Endothelial cell of umbilical vein (primary cell): ENCODE data around the gene LAMA5. TPM values are rescaled to one million over a fixed set of nuclear protein-coding genes. Genes with fewer than 3 reads are reported as not detected.

ENCODE experiments used
- BruUV-seq: library from RNA; stranded (reverse); fragments of 400-500 nt; replicated peaks from 2 replicates; lab custom pipeline; 2021; lab: Mats Ljungman, UMichigan
- CTCF ChIA-PET: fragments of 300-600, 350-600 bp; sonication (Branson Sonifier 250); formaldehyde crosslinking; loops from one replicate; lab custom pipeline; 2021; ENCODE audit warnings: antibody characterized with exemption, inconsistent platforms; lab: Charles Lee
- POLR2A ChIA-PET: fragments of 300-600, 350-600 bp; sonication (Branson Sonifier 250); formaldehyde crosslinking; loops from one replicate; lab custom pipeline; 2021; ENCODE audit warnings: antibody characterized with exemption, inconsistent platforms; lab: Charles Lee
- DNase-seq: peaks from one replicate; pipeline ENCODE4 v3.0.0-alpha.2; 2011; ENCODE audit warnings: low read depth, low spot score
- FAIRE-seq: peaks from 2 replicates; lab custom pipeline; 2011; peaks lifted over from hg19 to GRCh38; lab: Jason Lieb, UNC
- H2AFZ ChIP-seq: 2 replicates; pipeline ENCODE4 v1.6.0; 2012; ENCODE audit warnings: low read depth, low read length, control low read depth, inconsistent platforms
- H3K27ac ChIP-seq: 2 replicates; pipeline ENCODE4 v1.5.1; 2011; ENCODE audit warnings: low read depth, mild to moderate bottlenecking, control low read depth, low read length, moderate library complexity; ENCODE audit not compliant: insufficient read depth
- H3K27me3 ChIP-seq, 2 experiments: 2 replicates each; pipeline versions ENCODE4 v1.6.0 to v1.6.1; 2011; ENCODE audit warnings: low read length in 2 of 2, mixed read lengths in 1 of 2; ENCODE audit not compliant: control insufficient read depth in 2 of 2, insufficient read depth in 2 of 2
- H3K36me3 ChIP-seq, 2 experiments: 2 replicates in 1 of 2; 3 replicates in 1 of 2; pipeline ENCODE4 v1.5.1; 2011; ENCODE audit warnings: low read length in 2 of 2, mild to moderate bottlenecking in 1 of 2, moderate library complexity in 1 of 2; ENCODE audit not compliant: control insufficient read depth in 2 of 2, insufficient read depth in 2 of 2; ENCODE audit errors: extremely low read depth in 1 of 2
- H3K4me1 ChIP-seq: 3 replicates; pipeline ENCODE4 v1.5.1; 2011; ENCODE audit warnings: mild to moderate bottlenecking, low read length; ENCODE audit not compliant: control insufficient read depth, insufficient read depth; ENCODE audit errors: extremely low read depth
- H3K4me2 ChIP-seq: 2 replicates; pipeline ENCODE4 v1.6.1; 2011; ENCODE audit warnings: low read length, control low read depth, mixed read lengths; ENCODE audit not compliant: insufficient read depth
- H3K4me3 ChIP-seq, 3 experiments: fragments of 200-600 bp in 1 of 3; sonication (generic), shearing (Covaris generic) in 1 of 3; replicated peaks in 1 of 3; 2 replicates each; pipeline ENCODE4 v1.5.1; 2011 to 2016; ENCODE audit warnings: control low read depth in 3 of 3, low read length in 3 of 3, mild to moderate bottlenecking in 2 of 3, inconsistent platforms in 1 of 3, low read depth in 1 of 3, moderate library complexity in 1 of 3; ENCODE audit not compliant: insufficient read depth in 1 of 3
- H3K79me2 ChIP-seq: 2 replicates; pipeline ENCODE4 v1.6.0; 2012; ENCODE audit warnings: low read length, inconsistent platforms; ENCODE audit not compliant: control insufficient read depth, insufficient read depth
- H3K9ac ChIP-seq: replicated peaks from 2 replicates; pipeline ENCODE3; 2011; ENCODE audit warnings: low read length, control low read depth; ENCODE audit not compliant: insufficient read depth; ENCODE audit errors: extremely low read depth
- H3K9me1 ChIP-seq: replicated peaks from 3 replicates; pipeline ENCODE4 v1.6.0; 2011; ENCODE audit warnings: mild to moderate bottlenecking, low read length; ENCODE audit not compliant: control insufficient read depth, insufficient read depth; ENCODE audit errors: extremely low read depth
- H3K9me3 ChIP-seq: replicated peaks from 2 replicates; pipeline ENCODE4 v1.5.1; 2012; ENCODE audit warnings: low read length, inconsistent platforms; ENCODE audit not compliant: control insufficient read depth, insufficient read depth
- H4K20me1 ChIP-seq: replicated peaks from 2 replicates; pipeline ENCODE3; 2011; ENCODE audit warnings: mild to moderate bottlenecking, low read length; ENCODE audit not compliant: control insufficient read depth, insufficient read depth; ENCODE audit errors: extremely low read depth
- CTCF ChIP-seq, 2 donors: IDR thresholded peaks; 1 replicate in 1 of 2; 2 replicates in 1 of 2; pipeline ENCODE4 v1.5.1; 2011; ENCODE audit warnings: low read length in 2 of 2, mild to moderate bottlenecking in 2 of 2, moderate library complexity in 2 of 2, control low read depth in 1 of 2, inconsistent platforms in 1 of 2, low read depth in 1 of 2; ENCODE audit not compliant: insufficient read depth in 1 of 2; ENCODE audit errors: extremely low read depth in 1 of 2
- EZH2 ChIP-seq: IDR thresholded peaks from 2 replicates; pipeline ENCODE4 v1.6.1; 2012; ENCODE audit warnings: borderline replicate concordance, low read depth, mild to moderate bottlenecking, moderate library complexity, low read length, inconsistent platforms; ENCODE audit not compliant: severe bottlenecking
- FOS ChIP-seq: IDR thresholded peaks from 2 replicates; pipeline ENCODE4 v1.6.1; 2011; ENCODE audit warnings: mild to moderate bottlenecking, low read length, moderate library complexity, borderline replicate concordance; ENCODE audit not compliant: insufficient read depth
- GATA2 ChIP-seq: IDR thresholded peaks from 2 replicates; pipeline ENCODE4 v1.7.0; 2011; ENCODE audit warnings: low read depth, mild to moderate bottlenecking, moderate library complexity, mixed read lengths, low read length; ENCODE audit not compliant: insufficient read length, insufficient read depth
- JUN ChIP-seq: IDR thresholded peaks from 2 replicates; pipeline ENCODE4 v1.6.1; 2011; ENCODE audit warnings: borderline replicate concordance, low read depth; ENCODE audit not compliant: insufficient read length, insufficient read depth
- MAX ChIP-seq: IDR thresholded peaks from 2 replicates; pipeline ENCODE4 v1.6.1; 2011; ENCODE audit not compliant: insufficient read depth, insufficient read length
- MYC ChIP-seq: IDR thresholded peaks from one replicate; pipeline ENCODE4 v1.6.1; 2011; ENCODE audit warnings: mild to moderate bottlenecking, low read depth, low read length
- POLR2A ChIP-seq: IDR thresholded peaks from 2 replicates; pipeline ENCODE4 v1.6.1; 2012; ENCODE audit warnings: low read depth, mild to moderate bottlenecking, control low read depth, low read length
- POLR2AphosphoS5 ChIP-seq: IDR thresholded peaks from 2 replicates; pipeline ENCODE4 v1.6.1; 2012; ENCODE audit warnings: low read depth, mild to moderate bottlenecking, control low read depth, low read length, moderate library complexity; ENCODE audit not compliant: insufficient read depth
- dilution Hi-C: fragments of 300-500 bp; cut with MboI; formaldehyde crosslinking; loops from one replicate; pipeline ENCODE4 v1.15.0; 2019; ENCODE audit warnings: low sequenced_read_pairs; ENCODE audit not compliant: extremely low pct_ligation_motif_present
- intact Hi-C: fragments of 100-400 bp; cut with micrococcal nuclease; formaldehyde crosslinking; loops from one replicate; pipeline ENCODE4 v1.10.0; 2022
- microRNA-seq: library from miRNA; unstranded; fragments of <30 nt; microRNA quantifications from one replicate; pipeline ENCODE4 v1.2.0, GENCODE V29; 2021; ENCODE audit warnings: borderline number of aligned reads, borderline replicate concordance
- polyA plus RNA-seq, 4 experiments: library from polyadenylated mRNA; depleted of rRNA in 3 of 4; stranded (reverse) in 3 of 4; unstranded in 1 of 4; fragments of >200 nt; gene quantifications; 2 replicates each; pipeline versions ENCODE4 v1.2.1 to v1.2.3, GENCODE V29; 2011 to 2012; ENCODE audit warnings: missing spikeins in 1 of 4
- total RNA-seq: library from RNA; stranded (reverse); gene quantifications from 2 replicates; pipeline ENCODE4 v1.2.3, GENCODE V29; 2021

LAMA5 gene
- total and polyA plus RNA-seq, 2 donors (not counting 3 experiments of a cell fraction or from before 2014, with no cell fraction given), result 24.0 to 145 TPM

GRCh38 chr20:62259294-62259565 is 107.9 kb downstream of the LAMA5 start:
- dilution Hi-C loops, result no loop called here

More at GRCh38 chr20:62259294-62259565, 107.9 kb downstream of the LAMA5 start:
- CTCF ChIA-PET, result interaction anchor here (1.1 kb wide), 1 partner anchor 249 kb away, joined by 4 read pairs; no protein-coding TSS in a partner anchor
- Histone ChIP-seq H2AFZ (no peak overlapping the region), H3K4me3 (no peak overlapping the region), H3K9me1 (no peaks in the 10 kb centered on the region), H3K9me3 (no peaks in the 10 kb centered on the region), H3K27me3 (no peaks in the 10 kb centered on the region), H3K4me2 (no peak overlapping the region), H3K36me3 (peaks cover 2 to 37% of the 10 kb centered on the region in 2 experiments), H4K20me1 (no peaks in the 10 kb centered on the region), H3K79me2 (no peaks in the 10 kb centered on the region), H3K27ac (no peak overlapping the region), H3K4me1 (no peaks in the 10 kb centered on the region), H3K9ac (no peak overlapping the region)
- TF ChIP-seq POLR2AphosphoS5 (no peak), POLR2A (no peak), CTCF (IDR thresholded peaks at IDR 0.05; ENCODE audit: extremely low read depth in 1 of 2, insufficient read depth in 1 of 2, low read depth in 1 of 2, low read length in 2 of 2) (no peak), MAX (no peak), FOS (no peak), MYC (no peak), EZH2 (no peak), JUN (no peak), GATA2 (no peak)
- no peak for DNase-seq
- no peak for FAIRE-seq
- BruUV-seq, result no TSS peak
- POLR2A ChIA-PET, result no interaction called here
- intact Hi-C loops, result no loop called here

Small RNA genes within 50 kb of the gene (microRNA-seq; reads per million reads assigned to microRNA genes)
- 1.2 reads per million for gene MIR4758

Other genes with a start within 250 kb of the LAMA5 start
- gene LSM14B, start 244.8 kb downstream of the LAMA5 start, total RNA-seq, result 31.1 and 34.0 TPM in 2 replicates
- 32.5 and 37.0 TPM in 2 replicates for gene LSM14B, start 244.8 kb downstream of the LAMA5 start, polyA plus RNA-seq
- 389 and 393 TPM in 2 replicates for gene PSMA7, start 223.9 kb downstream of the LAMA5 start, total RNA-seq
- 783 and 826 TPM in 2 replicates for gene PSMA7, start 223.9 kb downstream of the LAMA5 start, polyA plus RNA-seq
- 21.7 and 22.1 TPM in 2 replicates for gene SS18L1, start 223.5 kb downstream of the LAMA5 start, total RNA-seq
- gene SS18L1, start 223.5 kb downstream of the LAMA5 start, polyA plus RNA-seq, result 15.4 and 21.0 TPM in 2 replicates
- 22.1 and 31.6 TPM in 2 replicates for gene MTG2, start 184.3 kb downstream of the LAMA5 start, total RNA-seq
- gene MTG2, start 184.3 kb downstream of the LAMA5 start, polyA plus RNA-seq, result 19.9 and 22.2 TPM in 2 replicates
- gene HRH3, start 147.0 kb downstream of the LAMA5 start, total RNA-seq, result not detected in 2 replicates
- gene HRH3, start 147.0 kb downstream of the LAMA5 start, polyA plus RNA-seq, result not detected in 2 replicates
- gene OSBPL2, start 128.8 kb downstream of the LAMA5 start, total RNA-seq, result 32.7 and 33.0 TPM in 2 replicates
- gene OSBPL2, start 128.8 kb downstream of the LAMA5 start, polyA plus RNA-seq, result 10.5 and 13.1 TPM in 2 replicates
- 144 and 154 TPM in 2 replicates for gene ADRM1, start 64.3 kb downstream of the LAMA5 start, total RNA-seq
- 179 and 249 TPM in 2 replicates for gene ADRM1, start 64.3 kb downstream of the LAMA5 start, polyA plus RNA-seq
- 1,627 and 1,644 TPM in 2 replicates for gene RPS21, start 19.8 kb upstream of the LAMA5 start, total RNA-seq
- 6,186 and 7,710 TPM in 2 replicates for gene RPS21, start 19.8 kb upstream of the LAMA5 start, polyA plus RNA-seq
- gene CABLES2, start 40.0 kb upstream of the LAMA5 start, total RNA-seq, result 9.9 TPM in 2 replicates
- gene CABLES2, start 40.0 kb upstream of the LAMA5 start, polyA plus RNA-seq, result 7.4 and 7.8 TPM in 2 replicates
- not detected in 2 replicates for gene RBBP8NL, start 60.2 kb upstream of the LAMA5 start, total RNA-seq
- not detected in 2 replicates for gene RBBP8NL, start 60.2 kb upstream of the LAMA5 start, polyA plus RNA-seq
- gene GATA5, start 108.7 kb upstream of the LAMA5 start, total RNA-seq, result not detected in 2 replicates
- not detected in 2 replicates for gene GATA5, start 108.7 kb upstream of the LAMA5 start, polyA plus RNA-seq